ENCODE measurements around the gene ZSCAN21.
A peak's percentile ranks its signal among the peaks of the same experiment; 100 is the strongest.

The ZSCAN21 gene

DNA sequence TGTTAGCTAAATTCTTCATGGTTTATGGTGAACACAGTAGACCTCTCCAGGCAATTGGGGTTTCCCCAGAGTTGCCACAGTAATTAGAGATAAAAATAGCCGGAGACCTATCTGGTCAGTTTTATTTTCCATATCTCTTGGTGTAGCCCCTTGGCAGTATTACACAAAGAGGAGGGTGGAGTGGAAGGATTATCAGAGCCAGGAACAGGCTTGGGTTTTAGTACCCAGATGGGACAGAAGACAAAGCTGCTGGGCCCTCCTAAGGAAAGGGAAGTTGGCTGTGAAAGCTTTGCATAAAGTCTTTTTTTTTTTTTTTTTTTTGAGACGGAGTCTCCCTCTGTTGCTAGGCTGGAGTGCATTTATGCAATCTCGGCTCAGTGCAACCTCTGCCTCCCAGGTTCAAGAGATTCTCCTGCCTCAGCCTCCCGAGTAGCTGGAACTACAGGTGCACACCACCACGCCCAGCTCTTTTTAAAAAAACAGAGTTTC lies 9.7 kb downstream of the ZSCAN21 start:
- in situ Hi-C loops (cut with HindIII; ENCODE audit: low sequenced_read_pairs), result no loop called here
- TF ChIP-seq, protein P1, sequence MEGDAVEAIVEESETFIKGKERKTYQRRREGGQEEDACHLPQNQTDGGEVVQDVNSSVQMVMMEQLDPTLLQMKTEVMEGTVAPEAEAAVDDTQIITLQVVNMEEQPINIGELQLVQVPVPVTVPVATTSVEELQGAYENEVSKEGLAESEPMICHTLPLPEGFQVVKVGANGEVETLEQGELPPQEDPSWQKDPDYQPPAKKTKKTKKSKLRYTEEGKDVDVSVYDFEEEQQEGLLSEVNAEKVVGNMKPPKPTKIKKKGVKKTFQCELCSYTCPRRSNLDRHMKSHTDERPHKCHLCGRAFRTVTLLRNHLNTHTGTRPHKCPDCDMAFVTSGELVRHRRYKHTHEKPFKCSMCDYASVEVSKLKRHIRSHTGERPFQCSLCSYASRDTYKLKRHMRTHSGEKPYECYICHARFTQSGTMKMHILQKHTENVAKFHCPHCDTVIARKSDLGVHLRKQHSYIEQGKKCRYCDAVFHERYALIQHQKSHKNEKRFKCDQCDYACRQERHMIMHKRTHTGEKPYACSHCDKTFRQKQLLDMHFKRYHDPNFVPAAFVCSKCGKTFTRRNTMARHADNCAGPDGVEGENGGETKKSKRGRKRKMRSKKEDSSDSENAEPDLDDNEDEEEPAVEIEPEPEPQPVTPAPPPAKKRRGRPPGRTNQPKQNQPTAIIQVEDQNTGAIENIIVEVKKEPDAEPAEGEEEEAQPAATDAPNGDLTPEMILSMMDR (IDR thresholded peaks at IDR 0.05; ENCODE audit: low read depth, low read length, missing control alignments), result no peak
- no peak overlapping the region for H3K4me3 ChIP-seq (ENCODE audit: low read depth, low read length)
- no peak for DNase-seq (ENCODE audit: low read depth)

DNA sequence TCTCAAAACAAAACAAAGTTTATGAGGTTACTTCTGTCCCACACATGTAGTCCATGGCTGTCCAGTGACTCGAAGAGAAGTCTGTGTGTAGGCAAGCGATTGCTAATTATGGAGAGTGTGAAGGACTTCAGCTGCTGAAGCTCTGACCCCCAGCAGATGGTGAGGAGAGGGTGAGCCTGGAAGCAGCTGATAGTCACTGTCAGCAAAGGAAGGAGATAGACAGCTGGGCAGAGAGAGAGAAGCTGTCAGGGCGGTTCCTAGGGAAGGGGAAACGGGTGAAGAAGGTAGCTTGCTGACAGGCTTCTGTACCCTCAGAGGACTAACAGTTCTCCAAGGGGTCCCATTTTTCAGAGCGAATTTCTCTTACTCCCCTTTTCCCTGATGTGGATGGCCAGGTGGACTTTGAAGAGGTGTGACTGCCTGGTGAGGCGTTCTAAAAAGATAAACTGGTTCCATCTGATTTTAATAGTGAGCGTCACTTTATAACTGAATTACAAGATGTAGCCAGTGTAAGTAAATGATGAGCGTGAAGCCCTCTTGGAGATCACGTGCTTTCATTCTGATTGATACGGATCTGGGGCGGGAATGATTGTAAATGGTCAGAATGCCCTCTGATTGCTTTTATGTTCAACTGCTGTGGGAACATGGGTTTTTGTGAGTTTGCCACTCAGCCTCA lies 12.1 kb downstream of the ZSCAN21 start:
- no peak overlapping the region for H3K4me3 ChIP-seq (ENCODE audit: low read depth, low read length)
- TF ChIP-seq, protein P1 (IDR thresholded peaks at IDR 0.05; ENCODE audit: low read depth, low read length, missing control alignments), result no peak
- no peak for DNase-seq (ENCODE audit: low read depth)
- in situ Hi-C loops (cut with HindIII; ENCODE audit: low sequenced_read_pairs), result no loop called here

DNA sequence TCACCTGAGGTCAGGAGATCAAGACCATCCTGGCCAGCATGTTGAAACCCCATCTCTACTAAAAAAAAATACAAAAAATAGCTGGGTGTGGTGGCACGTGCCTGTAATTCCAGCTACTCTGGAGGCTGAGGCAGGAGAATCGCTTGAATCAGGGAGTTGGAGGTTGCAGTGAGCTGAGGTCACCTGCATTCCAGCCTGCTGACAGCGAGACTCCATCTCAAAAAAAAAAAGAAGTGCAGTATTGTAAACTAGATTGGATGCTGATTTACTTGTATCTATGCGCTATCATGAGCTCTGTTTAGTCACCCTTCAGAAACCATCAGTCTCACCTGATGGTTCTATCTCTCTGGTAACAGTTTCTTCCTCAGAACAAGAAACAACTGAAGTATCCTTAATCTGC lies 13.8 kb downstream of the ZSCAN21 start:
- in situ Hi-C loops (cut with HindIII; ENCODE audit: low sequenced_read_pairs), result no loop called here
- DNase-seq (ENCODE audit: low read depth), result no peak
- no peak overlapping the region for H3K4me3 ChIP-seq (ENCODE audit: low read depth, low read length)
- TF ChIP-seq, protein P1 (IDR thresholded peaks at IDR 0.05; ENCODE audit: low read depth, low read length, missing control alignments), result no peak

DNA sequence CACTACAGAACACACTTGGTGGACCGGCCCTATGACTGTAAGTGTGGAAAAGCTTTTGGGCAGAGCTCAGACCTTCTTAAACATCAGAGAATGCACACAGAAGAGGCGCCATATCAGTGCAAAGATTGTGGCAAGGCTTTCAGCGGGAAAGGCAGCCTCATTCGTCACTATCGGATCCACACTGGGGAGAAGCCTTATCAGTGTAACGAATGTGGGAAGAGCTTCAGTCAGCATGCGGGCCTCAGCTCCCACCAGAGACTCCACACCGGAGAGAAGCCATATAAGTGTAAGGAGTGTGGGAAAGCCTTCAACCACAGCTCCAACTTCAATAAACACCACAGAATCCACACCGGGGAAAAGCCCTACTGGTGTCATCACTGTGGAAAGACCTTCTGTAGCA lies 14.6 kb downstream of the ZSCAN21 start:
- in situ Hi-C loops (cut with HindIII; ENCODE audit: low sequenced_read_pairs), result no loop called here
- TF ChIP-seq, protein P1 (IDR thresholded peaks at IDR 0.05; ENCODE audit: low read depth, low read length, missing control alignments), result no peak
- no peak for DNase-seq (ENCODE audit: low read depth)
- H3K4me3 ChIP-seq (ENCODE audit: low read depth, low read length), result no peak overlapping the region

DNA sequence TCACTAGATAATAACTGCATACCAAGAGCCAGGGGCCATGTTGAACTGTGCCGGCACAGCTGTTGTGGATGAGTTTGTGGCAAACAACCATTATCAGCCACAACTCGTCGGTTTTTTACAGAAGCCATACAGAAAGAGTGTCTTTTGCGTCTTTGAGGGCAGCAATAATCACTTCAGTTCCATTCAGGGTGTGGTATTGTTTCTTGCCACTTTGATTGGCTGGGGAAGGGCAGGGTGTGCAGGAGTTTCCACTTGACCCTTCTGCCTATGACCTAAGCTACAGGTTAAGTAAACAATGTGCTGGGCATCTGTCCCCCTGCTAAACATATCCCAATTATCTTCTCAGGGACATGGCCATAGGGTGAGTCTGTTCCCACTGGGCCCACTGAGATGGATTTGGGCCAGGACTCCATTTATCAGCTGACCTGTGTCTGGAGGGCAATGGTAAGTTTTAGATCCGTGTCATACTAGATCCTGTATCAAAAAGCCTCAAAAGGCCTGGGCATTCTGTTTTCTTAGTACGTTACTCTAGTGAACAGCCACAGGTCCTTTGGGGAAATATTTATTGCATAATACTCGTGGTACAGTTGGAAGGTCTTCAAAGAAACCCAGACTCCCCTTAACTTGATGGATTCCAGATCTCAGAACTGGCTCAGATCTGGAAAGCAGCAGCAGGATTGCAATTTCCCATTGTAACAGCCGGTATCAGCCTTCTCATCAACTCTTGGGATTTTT lies 16.0 kb downstream of the ZSCAN21 start:
- TF ChIP-seq, protein P1 (IDR thresholded peaks at IDR 0.05; ENCODE audit: low read depth, low read length, missing control alignments), result no peak
- DNase-seq (ENCODE audit: low read depth), result peak; percentile 84
- in situ Hi-C loops (cut with HindIII; ENCODE audit: low sequenced_read_pairs), result no loop called here
- H3K4me3 ChIP-seq (ENCODE audit: low read depth, low read length), result no peak overlapping the region

DNA sequence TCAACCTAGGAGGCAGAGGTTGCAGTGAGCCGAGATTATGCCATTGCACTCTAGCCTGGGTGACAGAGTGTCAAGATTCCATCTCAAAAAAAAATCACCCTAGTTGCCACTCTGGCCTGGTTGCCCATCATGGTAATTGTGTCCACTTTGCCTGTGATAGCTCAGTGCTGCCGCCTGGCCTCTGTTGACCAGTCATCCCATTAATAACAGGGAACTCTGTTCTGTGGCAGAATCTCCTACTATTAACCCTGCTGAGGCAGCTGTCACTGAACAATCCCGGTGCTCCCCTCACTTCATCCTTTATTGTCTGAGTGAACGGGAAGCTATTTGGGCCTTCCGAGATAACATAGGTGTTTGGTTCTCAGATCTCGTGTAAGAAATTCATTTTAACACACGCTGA lies 17.4 kb downstream of the ZSCAN21 start:
- H3K4me3 ChIP-seq (ENCODE audit: low read depth, low read length), result no peak overlapping the region
- no peak for DNase-seq (ENCODE audit: low read depth)
- in situ Hi-C loops (cut with HindIII; ENCODE audit: low sequenced_read_pairs), result no loop called here
- TF ChIP-seq, protein P1 (IDR thresholded peaks at IDR 0.05; ENCODE audit: low read depth, low read length, missing control alignments), result no peak
